Measurements from ENCODE around the gene LRP5. TPM values are rescaled to one million over a fixed set of nuclear protein-coding genes. Genes with fewer than 3 reads are reported as not detected.

Gene LRP5
- 10 to 100 TPM; 32.6 to 68.9 (median 42.5) TPM for total RNA-seq

DNA sequence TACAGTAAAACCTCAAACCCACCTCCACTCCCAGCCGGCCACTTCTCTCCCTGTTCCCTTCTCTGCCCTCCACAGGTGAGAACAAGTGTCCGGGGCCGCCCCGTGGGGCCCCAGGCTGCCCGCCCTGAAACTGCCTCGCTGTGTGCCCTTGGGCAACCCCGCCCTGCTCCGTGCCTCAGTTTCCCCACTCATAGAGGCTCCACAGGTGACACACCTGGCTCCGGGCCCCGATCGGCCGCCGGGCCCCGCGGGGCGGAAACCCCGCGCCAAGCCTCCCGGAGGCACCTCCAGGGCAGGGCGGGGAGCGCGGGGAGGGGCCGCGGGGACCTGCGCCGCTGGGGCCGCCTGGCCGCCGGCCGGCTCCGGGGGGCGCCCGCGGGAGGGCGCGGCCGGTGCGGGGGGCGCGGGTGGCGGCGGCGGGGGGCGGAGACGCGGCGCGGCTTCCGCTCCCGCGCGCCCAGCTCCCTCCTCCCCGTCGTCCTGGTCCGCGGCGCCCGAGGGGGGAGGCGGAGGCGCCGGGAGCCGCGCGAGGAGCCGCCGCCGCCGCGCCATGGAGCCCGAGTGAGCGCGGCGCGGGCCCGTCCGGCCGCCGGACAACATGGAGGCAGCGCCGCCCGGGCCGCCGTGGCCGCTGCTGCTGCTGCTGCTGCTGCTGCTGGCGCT is at the start of gene LRP5:
Gene LRP5, plus strand, starts transcription at position 475 of the 663 bp plus-strand sequence. Its CDS starts 124 bp downstream, at position 599.
- peak; percentile 54 for ATAC-seq

DNA sequence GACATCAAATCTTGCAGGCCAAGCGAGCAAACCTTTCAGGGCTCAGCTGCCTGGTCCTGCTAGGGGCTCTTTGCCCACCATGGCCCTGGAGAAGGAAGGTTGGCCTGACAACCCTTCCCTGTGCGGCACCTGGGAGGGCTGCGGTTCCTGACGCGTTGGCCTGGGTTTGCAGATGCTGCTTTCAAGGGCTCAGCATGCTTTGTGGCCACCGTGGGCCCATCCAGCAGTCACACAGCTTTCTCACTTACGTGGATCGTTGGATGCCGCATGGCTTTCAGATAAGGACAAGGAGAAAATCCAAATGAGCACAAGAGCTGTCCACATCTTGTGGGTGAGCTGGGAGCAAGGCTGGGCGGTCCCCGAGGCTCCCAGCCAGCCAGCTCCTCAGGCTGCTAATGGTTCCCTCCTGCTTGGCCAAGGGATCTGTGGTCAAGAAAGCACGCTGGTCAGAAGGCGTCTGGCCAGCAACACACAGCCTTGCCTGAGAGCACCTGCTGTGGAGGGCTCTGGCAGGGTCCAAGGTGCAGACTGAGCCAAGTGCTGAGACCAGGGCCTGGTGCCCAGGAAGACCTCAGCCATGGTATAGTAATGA is 48.9 kb upstream of the LRP5 start:
- H3K9me3 ChIP-seq = no peaks in the 10 kb centered on the region
- 82 to 97% methylated on average over 4 to 6 of the region's 13 CpGs for WGBS, 2 donors (ENCODE audit: low coverage in 1 of 2)
- H3K36me3 ChIP-seq = peaks cover 0 to 75% of the 10 kb centered on the region in 2 donors
- H3K27ac ChIP-seq = no peak overlapping the region
- TF ChIP-seq POLR2AphosphoS5 (IDR thresholded peaks at IDR 0.05) = no peak
- TF ChIP-seq, protein P1, sequence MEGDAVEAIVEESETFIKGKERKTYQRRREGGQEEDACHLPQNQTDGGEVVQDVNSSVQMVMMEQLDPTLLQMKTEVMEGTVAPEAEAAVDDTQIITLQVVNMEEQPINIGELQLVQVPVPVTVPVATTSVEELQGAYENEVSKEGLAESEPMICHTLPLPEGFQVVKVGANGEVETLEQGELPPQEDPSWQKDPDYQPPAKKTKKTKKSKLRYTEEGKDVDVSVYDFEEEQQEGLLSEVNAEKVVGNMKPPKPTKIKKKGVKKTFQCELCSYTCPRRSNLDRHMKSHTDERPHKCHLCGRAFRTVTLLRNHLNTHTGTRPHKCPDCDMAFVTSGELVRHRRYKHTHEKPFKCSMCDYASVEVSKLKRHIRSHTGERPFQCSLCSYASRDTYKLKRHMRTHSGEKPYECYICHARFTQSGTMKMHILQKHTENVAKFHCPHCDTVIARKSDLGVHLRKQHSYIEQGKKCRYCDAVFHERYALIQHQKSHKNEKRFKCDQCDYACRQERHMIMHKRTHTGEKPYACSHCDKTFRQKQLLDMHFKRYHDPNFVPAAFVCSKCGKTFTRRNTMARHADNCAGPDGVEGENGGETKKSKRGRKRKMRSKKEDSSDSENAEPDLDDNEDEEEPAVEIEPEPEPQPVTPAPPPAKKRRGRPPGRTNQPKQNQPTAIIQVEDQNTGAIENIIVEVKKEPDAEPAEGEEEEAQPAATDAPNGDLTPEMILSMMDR (IDR thresholded peaks at IDR 0.05) = no peak
- no peaks in the 10 kb centered on the region for H3K27me3 ChIP-seq
- H3K4me1 ChIP-seq = peaks cover 0 to 16% (median 0%) of the 10 kb centered on the region in 3 donors
- H3K4me3 ChIP-seq = no peak overlapping the region
- no peak for ATAC-seq

More for the DNA sequence above, at the start of gene LRP5:
- Histone ChIP-seq H3K9me3 (no peaks in the 10 kb centered on the region), H3K27me3 (no peaks in the 10 kb centered on the region), H3K27ac (peak within 1 kb of the TSS; percentile 89 to 92 (median 90)), H3K36me3 (no peaks in the 10 kb centered on the region), H3K4me3 (peak within 1 kb of the TSS; percentile 67 to 87), H3K4me1 (peaks cover 0 to 47% (median 21%) of the 10 kb centered on the region in 3 donors)
- TF ChIP-seq, protein P1 (IDR thresholded peaks at IDR 0.05) = no peak
- peak in 1 of 2 donors; percentile 46 for TF ChIP-seq POLR2A (IDR thresholded peaks at IDR 0.05)
- no peak for TF ChIP-seq EP300 (IDR thresholded peaks at IDR 0.05)
- no peak for TF ChIP-seq POLR2AphosphoS5 (IDR thresholded peaks at IDR 0.05)
- 33 to 38% methylated on average over 1 to 6 of the region's 85 CpGs for WGBS, 2 donors (ENCODE audit: low coverage in 1 of 2)

DNA sequence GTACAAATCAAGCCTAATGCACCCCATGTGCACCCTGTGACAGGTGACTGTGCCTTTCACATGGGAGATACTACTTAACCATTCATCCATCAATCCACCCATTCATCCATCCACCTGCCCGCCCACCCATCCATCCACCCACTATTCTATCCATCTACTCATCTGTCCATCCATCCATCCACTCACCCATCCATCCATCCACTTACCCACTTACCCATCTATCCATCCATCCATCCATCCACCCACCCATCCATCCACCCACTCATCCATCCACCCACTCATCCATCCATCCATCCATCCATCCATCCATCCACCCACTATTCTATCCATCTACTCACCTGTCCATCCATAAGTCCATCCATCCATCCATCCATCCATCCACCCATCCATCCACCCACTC is 48.1 kb upstream of the LRP5 start:
- H3K4me1 ChIP-seq = peaks cover 0 to 21% (median 0%) of the 10 kb centered on the region in 3 donors
- H3K36me3 ChIP-seq = peaks cover 0 to 75% of the 10 kb centered on the region in 2 donors

DNA sequence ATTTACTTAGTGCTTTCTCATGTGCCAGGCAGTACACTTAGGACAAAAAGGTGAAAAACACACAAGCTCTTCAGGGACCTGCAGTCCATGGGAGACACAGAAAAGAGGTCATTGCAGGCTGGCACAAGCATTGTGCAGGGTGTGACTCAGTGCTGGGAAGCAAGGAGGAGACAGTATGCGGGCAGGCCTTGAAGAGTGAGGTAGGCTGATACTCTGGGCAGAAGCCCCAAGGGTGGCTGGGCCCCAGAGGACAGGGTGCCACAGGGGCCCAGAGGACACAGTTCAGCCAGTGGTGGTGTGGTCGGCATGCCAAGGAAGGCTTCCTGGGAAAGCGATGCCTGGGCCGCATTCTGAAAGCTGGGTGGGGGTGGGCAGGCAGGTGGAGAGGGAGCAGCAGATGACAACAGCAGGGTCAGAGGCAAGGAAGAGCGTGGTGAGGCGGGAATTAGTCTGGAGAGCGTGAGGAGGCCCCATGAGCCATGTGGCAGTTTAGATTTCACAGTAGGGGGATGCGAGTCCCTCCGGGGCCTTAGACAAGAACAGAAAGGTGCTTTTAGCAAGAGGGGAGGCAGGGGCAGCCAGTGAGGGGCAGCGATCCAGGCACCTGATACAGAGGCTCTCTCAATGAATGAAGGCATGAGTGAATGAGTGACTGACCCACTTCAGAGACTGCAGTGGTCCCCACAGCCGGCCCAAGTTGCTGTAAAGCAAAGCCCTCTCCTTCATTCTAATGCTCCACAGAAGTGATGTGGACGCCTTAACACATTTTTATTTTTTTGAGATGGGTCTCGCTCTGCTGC is 47.5 kb upstream of the LRP5 start:
- WGBS, 2 donors (ENCODE audit: low coverage in 1 of 2) = 87 to 93% methylated on average over 4 to 9 of the region's 13 CpGs
- ATAC-seq = no peak
- H3K9me3 ChIP-seq = no peaks in the 10 kb centered on the region
- H3K4me3 ChIP-seq = no peak overlapping the region
- H3K27me3 ChIP-seq = no peaks in the 10 kb centered on the region
- TF ChIP-seq, protein P1 (IDR thresholded peaks at IDR 0.05) = no peak
- TF ChIP-seq EP300 (IDR thresholded peaks at IDR 0.05) = no peak
- no peak for TF ChIP-seq POLR2AphosphoS5 (IDR thresholded peaks at IDR 0.05)
- H3K36me3 ChIP-seq = peaks cover 0 to 75% of the 10 kb centered on the region in 2 donors
- peak overlapping the region in 1 of 4 donors; percentile 55 for H3K27ac ChIP-seq
- peaks cover 0 to 28% (median 6%) of the 10 kb centered on the region in 3 donors for H3K4me1 ChIP-seq

More for the DNA sequence above, 48.1 kb upstream of the LRP5 start:
- TF ChIP-seq EP300 (IDR thresholded peaks at IDR 0.05) = no peak
- TF ChIP-seq, protein P1 (IDR thresholded peaks at IDR 0.05) = no peak
- H3K27ac ChIP-seq = no peak overlapping the region
- no peak overlapping the region for H3K4me3 ChIP-seq
- H3K27me3 ChIP-seq = no peaks in the 10 kb centered on the region
- WGBS, 2 donors (ENCODE audit: low coverage in 1 of 2) = 100% methylated on average over 1 of the region's 1 CpG
- no peaks in the 10 kb centered on the region for H3K9me3 ChIP-seq
- ATAC-seq = no peak

All from gastroesophageal sphincter (tissue), 4 donors.